Kidney (tissue), 14 donors: ENCODE results near the gene NPTX1. TPM values are rescaled to one million over a fixed set of nuclear protein-coding genes. Genes with fewer than 3 reads are reported as not detected.
A peak's percentile ranks its signal among the peaks of the same experiment; 100 is the strongest.

Source experiments
- DNase-seq, 5 donors: peaks; one replicate each; pipeline ENCODE4 v3.0.0-alpha.2; 2013 to 2020
- FAIRE-seq: peaks from 2 replicates; lab custom pipeline; 2012; peaks lifted over from hg19 to GRCh38; lab: Jason Lieb, UNC
- H3K27ac ChIP-seq, 2 donors: one replicate each; pipeline ENCODE4 v1.7.0; 2013; ENCODE audit warnings: low read depth in 2 of 2, low read length in 2 of 2, inconsistent platforms in 1 of 2
- H3K27me3 ChIP-seq: one replicate; pipeline ENCODE4 v1.7.1; 2013; ENCODE audit warnings: low read length, inconsistent platforms; ENCODE audit not compliant: control insufficient read depth, insufficient read depth
- H3K36me3 ChIP-seq, 3 donors: one replicate each; pipeline versions ENCODE4 v1.7.0 to v1.7.1; 2013; ENCODE audit warnings: low read length in 3 of 3, control low read depth in 1 of 3, inconsistent platforms in 1 of 3; ENCODE audit not compliant: insufficient read depth in 3 of 3, control insufficient read depth in 2 of 3
- H3K4me1 ChIP-seq, 3 donors: one replicate each; pipeline versions ENCODE4 v1.7.0 to v1.7.1; 2013; ENCODE audit warnings: low read length in 3 of 3, inconsistent platforms in 1 of 3, low read depth in 1 of 3; ENCODE audit not compliant: control insufficient read depth in 2 of 3, insufficient read depth in 2 of 3
- H3K4me3 ChIP-seq, 3 donors: one replicate each; pipeline versions ENCODE4 v1.7.0 to v1.8.1; 2013; ENCODE audit warnings: low read length in 3 of 3, control low read depth in 1 of 3, inconsistent platforms in 1 of 3
- H3K9ac ChIP-seq, 3 donors: one replicate each; pipeline versions ENCODE4 v1.7.0 to v1.7.1; 2013; ENCODE audit warnings: low read length in 3 of 3, control low read depth in 1 of 3, inconsistent platforms in 1 of 3
- H3K9me3 ChIP-seq, 3 donors: one replicate each; pipeline versions ENCODE4 v1.7.0 to v1.7.1; 2013; ENCODE audit warnings: low read length in 3 of 3, control low read depth in 1 of 3, inconsistent platforms in 1 of 3; ENCODE audit not compliant: control insufficient read depth in 2 of 3, insufficient read depth in 1 of 3
- intact Hi-C: fragments of 100-400 bp; cut with DNase I; formaldehyde crosslinking; loops from one replicate; pipeline ENCODE4 v1.11.1; 2022
- polyA plus RNA-seq: library from polyadenylated mRNA; stranded (reverse); fragments of 350-450 nt; fragmentation: Illumina TruSeq; extraction: RNeasy Lipid Tissue Mini Kit (QIAGEN cat#74804); gene quantifications from one replicate; pipeline ENCODE4 v1.2.3, GENCODE V29; 2014; ENCODE audit warnings: low read depth, low replicate concordance; ENCODE audit not compliant: insufficient read depth
- total RNA-seq: library from RNA; stranded (reverse); fragmentation: NEBNext Ultra II Directional; extraction: Animal tissue kit (Norgen Biotek cat#: 25700); gene quantifications from one replicate; pipeline ENCODE4 v1.2.1, GENCODE V29; 2021
- TF ChIP-seq, protein P1 (sequence below): IDR thresholded peaks from 3 replicates; pipeline ENCODE4 v1.5.1; 2012; ENCODE audit warnings: mild to moderate bottlenecking, moderate library complexity, borderline replicate concordance; ENCODE audit not compliant: insufficient read depth; ENCODE audit errors: extremely low read depth
- donor health status: control.
- donor health status: control.
- donor health status: control.
- donor health status: control.
- donor health status: control.
- donor health status: DM: yes; HTN: yes; CAD: no.
- donor health status: Normal renal cell carcinoma (clear cell type).

Gene NPTX1
- total and polyA plus RNA-seq, 2 donors from 2014 or later = 0.31 to 0.39 TPM

DNA sequence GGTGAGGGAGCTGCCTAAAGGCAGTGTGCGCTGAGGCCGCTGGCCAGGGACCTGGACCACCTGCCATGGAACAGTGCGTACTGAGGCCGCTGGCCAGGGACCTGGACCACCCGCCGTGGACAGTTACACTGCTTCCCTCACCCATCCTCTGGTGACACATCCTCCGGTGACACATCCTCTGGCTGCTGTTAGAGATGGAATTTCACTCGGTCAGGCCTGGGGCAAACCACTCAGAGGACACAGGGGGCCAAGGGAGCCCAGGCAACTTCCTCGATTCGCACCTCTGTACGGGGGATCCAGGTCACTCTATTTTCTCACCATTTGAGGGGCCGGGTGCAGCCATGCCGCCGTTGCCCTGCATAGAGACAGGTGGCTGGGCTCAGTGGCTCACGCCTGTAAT lies 35.8 kb upstream of the NPTX1 start:
- TF ChIP-seq, protein P1, sequence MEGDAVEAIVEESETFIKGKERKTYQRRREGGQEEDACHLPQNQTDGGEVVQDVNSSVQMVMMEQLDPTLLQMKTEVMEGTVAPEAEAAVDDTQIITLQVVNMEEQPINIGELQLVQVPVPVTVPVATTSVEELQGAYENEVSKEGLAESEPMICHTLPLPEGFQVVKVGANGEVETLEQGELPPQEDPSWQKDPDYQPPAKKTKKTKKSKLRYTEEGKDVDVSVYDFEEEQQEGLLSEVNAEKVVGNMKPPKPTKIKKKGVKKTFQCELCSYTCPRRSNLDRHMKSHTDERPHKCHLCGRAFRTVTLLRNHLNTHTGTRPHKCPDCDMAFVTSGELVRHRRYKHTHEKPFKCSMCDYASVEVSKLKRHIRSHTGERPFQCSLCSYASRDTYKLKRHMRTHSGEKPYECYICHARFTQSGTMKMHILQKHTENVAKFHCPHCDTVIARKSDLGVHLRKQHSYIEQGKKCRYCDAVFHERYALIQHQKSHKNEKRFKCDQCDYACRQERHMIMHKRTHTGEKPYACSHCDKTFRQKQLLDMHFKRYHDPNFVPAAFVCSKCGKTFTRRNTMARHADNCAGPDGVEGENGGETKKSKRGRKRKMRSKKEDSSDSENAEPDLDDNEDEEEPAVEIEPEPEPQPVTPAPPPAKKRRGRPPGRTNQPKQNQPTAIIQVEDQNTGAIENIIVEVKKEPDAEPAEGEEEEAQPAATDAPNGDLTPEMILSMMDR = no peak
- FAIRE-seq (no peak), DNase-seq (no peak)
- Histone ChIP-seq H3K9ac (no peak overlapping the region), H3K27ac (no peak overlapping the region), H3K36me3 (no peaks in the 10 kb centered on the region), H3K27me3 (no peaks in the 10 kb centered on the region), H3K9me3 (no peaks in the 10 kb centered on the region), H3K4me1 (no peaks in the 10 kb centered on the region), H3K4me3 (no peak overlapping the region)
- intact Hi-C loops = no loop called here

DNA sequence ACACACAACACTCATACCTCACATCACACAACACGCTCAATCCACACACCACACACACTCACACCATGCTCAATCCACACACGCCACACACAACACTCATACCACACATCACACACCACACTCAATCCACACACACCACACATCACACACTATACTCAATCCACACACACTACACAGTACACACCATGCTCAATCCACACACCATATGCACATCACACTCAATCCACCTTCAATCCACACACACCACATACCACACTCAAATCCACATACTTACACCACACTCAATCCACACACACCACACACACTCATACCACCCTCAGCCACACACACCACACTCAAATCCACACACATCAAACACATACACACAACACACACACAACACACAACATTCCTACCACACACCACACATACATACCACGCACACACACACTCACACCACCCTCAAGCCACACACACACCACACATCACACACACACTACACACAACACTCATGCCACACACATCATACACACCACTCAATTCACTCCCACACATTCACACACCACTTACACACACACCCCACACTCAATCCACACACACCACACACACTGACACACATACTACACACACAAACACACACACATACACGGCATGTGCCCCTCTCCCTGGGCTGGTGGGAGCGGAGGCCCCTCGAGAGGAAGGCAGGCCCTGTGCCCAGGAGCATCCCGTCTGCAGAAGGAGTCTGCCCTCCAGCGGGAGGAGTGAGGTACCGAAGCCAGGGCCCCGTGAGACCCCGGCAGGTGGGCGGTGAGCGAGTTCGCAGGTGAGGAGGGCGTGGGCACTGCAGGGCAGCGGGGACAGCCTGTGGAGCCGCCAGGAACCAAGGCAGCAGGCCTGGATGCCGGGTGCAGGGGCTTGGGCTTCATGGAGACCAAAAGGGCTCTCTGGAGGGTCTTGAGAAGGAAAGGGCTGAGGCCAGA lies 35.1 kb upstream of the NPTX1 start:
- no peak for FAIRE-seq
- H3K9ac ChIP-seq = no peak overlapping the region

DNA sequence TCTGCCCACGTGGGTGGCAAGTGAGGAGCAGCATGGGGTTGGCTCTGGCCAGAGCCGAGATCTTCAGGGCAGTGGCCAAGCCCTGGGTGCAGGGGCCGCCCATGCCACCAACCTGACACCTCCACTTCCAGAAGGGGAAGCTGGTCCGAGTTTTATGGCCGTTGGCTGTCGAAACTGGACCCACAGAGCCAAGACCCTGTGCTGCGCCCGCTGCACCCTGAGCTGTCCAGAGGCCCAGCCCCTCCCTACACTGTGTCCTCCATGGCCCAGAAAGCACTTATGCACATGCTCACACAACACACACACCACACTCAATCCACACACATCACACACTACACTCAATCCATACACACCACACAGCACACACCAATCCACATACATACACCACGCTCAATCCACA lies 34.4 kb upstream of the NPTX1 start:
- H3K36me3 ChIP-seq = no peaks in the 10 kb centered on the region
- H3K9me3 ChIP-seq = no peaks in the 10 kb centered on the region
- no peak overlapping the region for H3K9ac ChIP-seq
- FAIRE-seq = no peak
- TF ChIP-seq, protein P1 = no peak
- no peak overlapping the region for H3K4me3 ChIP-seq
- no peaks in the 10 kb centered on the region for H3K27me3 ChIP-seq
- H3K4me1 ChIP-seq = no peaks in the 10 kb centered on the region
- intact Hi-C loops = no loop called here
- H3K27ac ChIP-seq = no peak overlapping the region
- DNase-seq = no peak

More for the DNA sequence above, 35.1 kb upstream of the NPTX1 start:
- TF ChIP-seq, protein P1 = no peak
- intact Hi-C loops = no loop called here
- DNase-seq = peak in 2 of 5 donors; percentile 22 to 39
- no peaks in the 10 kb centered on the region for H3K36me3 ChIP-seq
- H3K27ac ChIP-seq = no peak overlapping the region
- H3K4me3 ChIP-seq = no peak overlapping the region
- H3K9me3 ChIP-seq = no peaks in the 10 kb centered on the region
- H3K27me3 ChIP-seq = no peaks in the 10 kb centered on the region
- no peaks in the 10 kb centered on the region for H3K4me1 ChIP-seq
